ENCODE results near the gene PROB1.

Gene PROB1

DNA sequence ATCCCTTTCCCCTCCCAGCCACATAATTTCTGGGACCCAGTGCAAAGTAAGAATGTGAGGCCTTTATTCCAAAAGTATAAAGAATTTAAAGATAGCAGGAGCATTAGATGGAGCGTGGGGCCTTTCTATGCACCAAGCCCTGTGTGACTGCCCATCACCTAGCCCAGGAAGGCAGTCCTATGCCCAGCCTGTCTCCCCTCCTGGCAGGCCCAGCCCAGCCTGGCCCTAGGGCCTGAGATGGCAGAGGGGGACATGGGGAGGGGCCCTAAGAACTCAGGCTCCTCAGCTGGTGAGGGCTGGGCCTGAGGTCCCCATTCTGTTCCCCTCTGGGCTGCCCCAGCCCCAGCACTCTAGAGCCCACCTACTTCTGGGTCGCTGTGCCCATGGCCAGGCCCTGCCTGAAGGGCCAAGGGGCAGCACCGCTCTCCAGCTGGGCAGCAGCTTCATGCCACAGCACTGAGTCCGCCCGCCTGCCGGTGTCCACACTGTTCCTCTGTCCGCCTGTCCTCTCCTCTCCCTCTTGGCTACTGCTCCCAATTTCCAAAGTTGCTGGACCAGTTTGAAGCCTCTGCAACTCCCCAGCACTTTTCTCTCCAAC, 10.8 kb downstream of the PROB1 start:
- Mint-ChIP-seq H3K27ac (peak overlapping the region; percentile 78), H3K4me1 (peaks cover 42% of the 10 kb centered on the region), H3K9me3 (no peaks in the 10 kb centered on the region), H3K27me3 (no peaks in the 10 kb centered on the region), H3K4me3 (no peak overlapping the region), H3K36me3 (ENCODE audit: low read depth) (peaks cover 2% of the 10 kb centered on the region)
- DNase-seq (no peak), ATAC-seq (no peak)

DNA sequence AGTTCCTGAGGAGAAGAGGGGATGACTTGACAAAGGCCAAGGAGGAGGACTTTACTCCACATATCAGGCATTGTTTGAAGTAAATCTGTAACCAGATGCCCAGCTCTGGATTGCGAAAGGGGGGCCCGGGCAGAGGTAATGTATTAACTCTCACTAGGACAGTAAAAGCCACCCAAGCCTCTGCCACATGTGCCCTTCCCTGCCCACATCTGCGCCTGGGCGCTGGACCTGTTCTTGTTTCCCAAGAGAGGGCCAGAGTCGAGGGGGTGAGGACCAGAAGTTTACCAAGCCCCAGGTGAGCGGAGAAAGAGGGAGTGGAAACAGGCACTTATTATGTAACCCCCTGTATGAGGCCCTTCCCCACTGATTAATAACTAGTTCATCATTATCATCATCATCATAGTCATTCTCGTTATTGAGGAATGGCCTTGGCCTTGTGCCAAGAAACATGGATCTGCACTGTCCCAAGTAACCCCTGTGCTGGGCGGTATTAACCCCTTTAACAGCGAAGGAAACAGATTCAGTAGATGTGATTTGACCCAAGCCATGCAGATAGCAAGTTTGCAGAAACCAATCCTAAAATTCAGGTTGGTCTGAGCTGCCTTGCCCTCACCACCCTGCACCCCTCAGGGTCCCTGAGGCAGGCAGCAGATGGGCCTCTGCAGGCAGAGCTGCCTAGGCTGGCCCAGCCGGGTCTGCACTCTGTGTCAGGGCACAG, 11.5 kb downstream of the PROB1 start, which contains the start of gene SLC23A1:
SLC23A1 (minus strand) TSS at position 23 of the 718 bp plus-strand sequence. CDS start 44 bp downstream, outside the sequence.
- Mint-ChIP-seq H3K9me3 (no peaks in the 10 kb centered on the region), H3K36me3 (ENCODE audit: low read depth) (peaks cover 2% of the 10 kb centered on the region), H3K27ac (no peak within 1 kb of the TSS), H3K4me3 (no peak within 1 kb of the TSS), H3K27me3 (no peaks in the 10 kb centered on the region), H3K4me1 (peaks cover 38% of the 10 kb centered on the region)
- ATAC-seq (no peak), DNase-seq (no peak)

DNA sequence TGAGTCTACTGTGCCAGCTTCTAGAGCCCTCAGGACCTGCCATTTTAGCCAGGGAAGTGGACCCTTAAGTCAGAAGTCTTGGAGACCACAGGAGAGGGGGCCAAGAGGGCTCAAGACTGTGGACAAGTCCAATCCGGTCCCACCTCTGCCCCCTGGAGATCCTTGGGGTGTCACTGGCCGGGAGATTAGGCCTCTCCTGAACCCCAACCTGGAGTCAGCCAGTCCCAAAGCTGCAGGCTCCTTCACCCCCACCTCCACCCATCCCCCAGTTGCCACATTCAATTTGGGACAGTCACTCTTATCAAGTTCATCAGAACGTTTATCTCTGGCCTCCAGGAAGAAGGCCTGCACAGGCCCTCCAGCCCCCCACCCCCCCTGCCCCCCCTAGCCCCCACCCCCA, 12.1 kb downstream of the PROB1 start:
- no peaks in the 10 kb centered on the region for H3K27me3 Mint-ChIP-seq
- no peak for DNase-seq
- ATAC-seq: no peak
- H3K36me3 Mint-ChIP-seq (ENCODE audit: low read depth): peaks cover 2% of the 10 kb centered on the region
- H3K4me3 Mint-ChIP-seq: no peak overlapping the region
- H3K4me1 Mint-ChIP-seq: peaks cover 33% of the 10 kb centered on the region
- no peak overlapping the region for H3K27ac Mint-ChIP-seq
- no peaks in the 10 kb centered on the region for H3K9me3 Mint-ChIP-seq

DNA sequence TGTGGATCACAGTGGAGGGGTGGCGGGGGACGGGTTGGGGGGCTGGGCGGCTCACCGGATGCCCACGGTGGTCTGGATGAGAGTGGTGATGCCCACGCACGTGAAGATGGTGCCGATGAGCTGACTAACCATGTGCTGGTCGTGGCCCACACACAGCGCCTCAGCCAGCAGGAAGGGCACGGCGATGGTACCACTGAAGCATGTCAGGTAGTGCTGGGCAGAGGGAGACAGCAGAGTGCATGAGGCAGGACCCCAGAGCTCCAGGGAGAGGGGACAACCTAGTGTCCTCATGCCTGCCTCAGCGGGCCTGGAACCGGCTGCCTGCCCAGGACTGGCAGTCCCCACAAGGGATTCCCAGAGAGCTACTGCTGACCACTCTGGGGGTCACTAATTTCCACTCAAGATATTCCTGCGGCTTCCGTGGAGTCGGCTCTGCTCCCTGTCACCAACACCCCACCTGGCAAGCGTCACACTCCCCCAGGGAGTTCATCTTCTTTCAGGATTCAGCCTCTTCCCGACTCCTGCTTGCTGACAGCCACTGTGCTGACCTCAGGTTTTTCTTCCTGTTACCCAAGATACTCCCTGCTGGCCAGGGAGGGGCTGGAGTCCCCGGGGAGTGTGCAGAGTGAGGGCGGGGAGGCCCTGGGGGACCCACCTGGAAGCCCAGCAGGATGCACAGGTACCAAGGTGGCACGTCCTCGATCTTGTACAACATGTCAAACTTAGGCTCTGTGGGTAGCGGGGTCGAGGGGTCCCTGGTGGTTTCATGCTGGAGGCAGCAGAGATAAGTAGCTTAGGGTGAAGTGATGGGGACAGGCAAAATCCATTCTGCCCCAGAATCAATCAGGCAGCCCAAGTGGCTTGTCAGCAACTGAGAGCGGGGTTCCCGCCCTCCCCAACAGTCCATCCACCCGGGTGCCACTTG, 12.8 kb downstream of the PROB1 start:
- peaks cover 31% of the 10 kb centered on the region for H3K4me1 Mint-ChIP-seq
- no peaks in the 10 kb centered on the region for H3K27me3 Mint-ChIP-seq
- peaks cover 2% of the 10 kb centered on the region for H3K36me3 Mint-ChIP-seq (ENCODE audit: low read depth)
- H3K4me3 Mint-ChIP-seq: no peak overlapping the region
- no peak for DNase-seq
- H3K27ac Mint-ChIP-seq: no peak overlapping the region
- no peaks in the 10 kb centered on the region for H3K9me3 Mint-ChIP-seq
- no peak for ATAC-seq

DNA sequence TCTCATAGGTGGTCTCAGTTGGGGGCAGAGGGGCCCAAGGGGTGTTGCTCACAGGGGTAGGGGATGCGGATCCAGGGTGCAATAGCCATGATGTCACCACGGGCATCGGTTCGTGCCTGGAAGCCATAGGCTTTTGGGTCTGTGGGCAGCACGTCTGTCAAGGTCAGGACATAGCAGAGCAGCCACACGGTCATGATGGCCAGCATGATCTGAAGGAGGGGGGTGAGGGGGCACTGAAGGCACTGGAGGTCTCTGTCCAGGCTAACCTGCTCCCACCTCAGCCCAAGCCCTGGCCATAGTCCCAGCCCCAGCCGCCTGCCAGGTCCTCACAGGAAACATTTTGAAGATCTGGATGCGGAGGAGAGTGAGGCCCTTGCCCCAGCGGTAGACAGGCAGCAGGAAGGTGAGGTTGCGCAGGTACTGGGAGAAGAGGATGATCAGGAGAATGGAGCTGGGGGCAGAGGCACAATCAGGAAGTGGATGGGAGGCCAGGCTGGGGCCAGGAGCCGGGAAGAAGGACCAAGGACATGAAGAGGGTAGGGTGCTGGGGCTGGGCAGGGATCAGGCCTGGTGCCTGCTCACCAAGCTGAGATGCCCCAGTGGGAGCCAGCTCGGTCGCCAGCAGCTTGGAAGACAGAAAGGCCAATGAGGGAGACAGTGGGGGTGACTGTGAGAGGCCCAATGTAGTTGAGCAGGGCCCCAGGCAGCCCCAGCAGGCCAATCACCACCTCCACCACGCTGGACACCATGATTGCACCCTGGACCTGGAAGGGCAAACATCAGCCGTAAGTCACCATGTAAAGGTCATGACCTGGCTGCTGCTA, 15.1 kb downstream of the PROB1 start:
- Mint-ChIP-seq H3K9me3 (no peaks in the 10 kb centered on the region), H3K4me1 (peaks cover 12% of the 10 kb centered on the region), H3K36me3 (ENCODE audit: low read depth) (no peaks in the 10 kb centered on the region), H3K4me3 (no peak overlapping the region), H3K27me3 (no peaks in the 10 kb centered on the region), H3K27ac (no peak overlapping the region)
- DNase-seq (no peak), ATAC-seq (no peak)

DNA sequence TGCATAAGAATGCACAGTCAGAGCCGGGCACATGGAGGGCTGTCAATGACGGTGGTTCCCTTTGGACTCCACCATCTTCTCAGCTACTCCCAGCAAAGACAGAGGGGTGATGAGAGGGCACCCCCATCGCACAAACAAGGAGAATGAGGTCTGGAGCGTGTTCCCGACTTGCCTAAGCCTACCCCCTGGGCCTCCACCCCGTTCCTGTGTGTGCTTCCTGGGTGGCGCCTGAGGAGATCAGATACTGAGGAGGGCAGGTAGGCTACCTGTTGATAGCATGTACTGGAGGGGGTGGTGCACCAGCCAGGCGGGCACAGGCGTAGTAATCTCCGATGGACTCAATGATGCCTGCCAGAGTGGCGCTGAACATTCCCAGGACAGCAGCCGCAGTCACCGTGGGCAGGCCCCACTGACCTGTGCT, 16.0 kb downstream of the PROB1 start:
- ATAC-seq: no peak
- no peak overlapping the region for H3K27ac Mint-ChIP-seq
- H3K9me3 Mint-ChIP-seq: no peaks in the 10 kb centered on the region
- no peaks in the 10 kb centered on the region for H3K27me3 Mint-ChIP-seq
- no peak overlapping the region for H3K4me3 Mint-ChIP-seq
- no peak for DNase-seq
- H3K4me1 Mint-ChIP-seq: peaks cover 5% of the 10 kb centered on the region
- H3K36me3 Mint-ChIP-seq (ENCODE audit: low read depth): no peaks in the 10 kb centered on the region

DNA sequence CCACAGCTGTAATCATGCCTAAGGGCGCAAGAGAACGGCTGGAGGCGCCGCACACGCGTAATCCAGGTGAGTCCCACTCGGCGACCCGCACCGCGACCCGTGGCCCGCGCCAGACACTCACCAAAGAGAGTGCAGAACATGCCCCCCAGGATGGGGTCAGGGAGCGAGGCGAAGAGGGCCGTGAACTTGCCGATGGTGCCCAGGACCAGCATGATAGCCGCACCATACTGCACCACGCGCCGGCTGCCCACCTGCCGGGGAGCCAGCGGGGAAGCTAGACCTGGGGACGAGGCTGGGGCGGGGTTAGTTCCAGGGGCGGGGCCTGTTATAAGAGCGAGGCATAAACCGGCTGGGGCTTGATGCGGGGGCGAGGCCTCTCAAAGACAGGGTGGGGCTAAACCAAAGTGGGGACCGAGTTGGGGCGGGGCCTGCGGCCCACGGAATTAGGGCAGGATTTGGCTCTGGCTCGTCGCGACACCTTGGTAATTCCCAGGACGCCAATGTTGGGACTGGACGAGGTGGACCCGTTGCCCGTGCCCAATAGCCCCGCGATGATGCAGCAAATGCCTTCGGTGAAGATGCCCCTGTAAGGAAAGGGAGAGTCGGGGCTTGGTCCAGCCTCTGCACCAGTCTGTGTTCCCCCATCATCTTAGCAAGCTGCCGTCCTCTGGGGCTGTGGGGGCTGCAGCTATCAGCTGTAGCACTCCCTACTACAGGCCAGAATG, 16.6 kb downstream of the PROB1 start:
- Mint-ChIP-seq H3K9me3 (no peaks in the 10 kb centered on the region), H3K4me1 (peaks cover 3% of the 10 kb centered on the region), H3K27me3 (no peaks in the 10 kb centered on the region), H3K27ac (no peak overlapping the region), H3K4me3 (no peak overlapping the region), H3K36me3 (ENCODE audit: low read depth) (no peaks in the 10 kb centered on the region)
- ATAC-seq (no peak), DNase-seq (no peak)

DNA sequence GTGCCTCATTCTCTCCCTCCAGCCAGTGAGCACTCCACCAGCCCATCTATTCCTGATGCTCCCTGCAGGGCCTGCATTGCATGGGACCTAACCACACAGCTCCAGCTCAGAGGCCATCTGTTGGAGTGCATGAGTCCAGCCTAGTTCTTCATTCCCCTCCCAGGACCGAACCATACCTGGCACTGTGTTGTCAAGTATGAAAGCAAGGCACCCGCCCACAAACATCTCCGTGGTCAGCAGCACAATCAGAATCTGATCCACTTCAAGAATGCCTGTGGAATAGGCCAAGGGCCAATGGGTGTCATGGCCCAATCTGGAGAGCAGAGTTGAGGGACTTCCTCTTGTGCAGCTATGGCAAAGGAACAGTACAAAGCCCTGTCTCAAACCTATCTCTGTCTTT, 17.7 kb downstream of the PROB1 start:
- Mint-ChIP-seq H3K9me3 (no peaks in the 10 kb centered on the region), H3K27ac (no peak overlapping the region), H3K4me1 (peaks cover 2% of the 10 kb centered on the region), H3K4me3 (no peak overlapping the region), H3K27me3 (no peaks in the 10 kb centered on the region), H3K36me3 (ENCODE audit: low read depth) (no peaks in the 10 kb centered on the region)
- DNase-seq: no peak
- ATAC-seq: peak; percentile 2

DNA sequence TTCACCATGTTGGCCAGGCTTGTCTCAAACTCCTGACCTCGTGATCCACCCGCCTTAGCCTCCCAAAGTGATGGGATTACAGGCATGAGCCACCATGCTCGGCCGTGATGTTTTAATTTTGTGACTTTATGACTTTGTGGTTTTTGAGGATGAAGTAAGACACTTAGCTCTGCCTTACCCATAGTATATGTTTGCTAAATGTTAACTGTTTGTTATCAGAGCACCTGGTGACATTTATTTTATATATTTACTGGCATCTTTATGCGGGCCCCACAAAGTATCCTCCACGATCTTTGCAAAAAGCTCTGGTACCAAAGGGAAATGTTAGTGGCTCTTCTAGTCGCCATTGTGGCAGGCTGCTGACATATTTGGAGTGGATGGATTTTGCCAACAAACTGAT, 18.5 kb downstream of the PROB1 start:
- Mint-ChIP-seq H3K9me3 (no peaks in the 10 kb centered on the region), H3K4me3 (no peak overlapping the region), H3K27me3 (no peaks in the 10 kb centered on the region), H3K4me1 (peaks cover 9% of the 10 kb centered on the region), H3K27ac (no peak overlapping the region), H3K36me3 (ENCODE audit: low read depth) (peaks cover 4% of the 10 kb centered on the region)
- ATAC-seq: no peak
- DNase-seq: no peak

DNA sequence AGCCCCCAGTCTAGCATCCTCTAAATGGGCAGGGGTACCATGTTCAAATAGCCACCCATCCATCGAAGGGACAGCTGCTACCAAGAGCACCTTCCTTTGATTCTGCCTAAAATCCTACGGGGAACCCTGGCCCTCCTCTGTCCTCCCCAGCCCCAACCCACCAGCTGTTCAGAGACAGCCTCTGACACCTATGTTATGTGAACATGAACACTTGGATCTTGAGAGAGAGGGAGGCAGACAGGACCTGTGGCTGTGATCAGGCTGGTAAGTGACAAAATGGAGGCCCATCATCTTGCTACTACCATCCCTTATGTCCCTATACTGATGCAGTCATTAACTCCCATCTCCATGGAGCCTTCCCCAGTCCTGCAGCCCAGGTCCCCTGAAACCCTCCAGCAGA, 20.0 kb downstream of the PROB1 start:
- no peak for ATAC-seq
- peaks cover 4% of the 10 kb centered on the region for H3K36me3 Mint-ChIP-seq (ENCODE audit: low read depth)
- H3K27me3 Mint-ChIP-seq: no peaks in the 10 kb centered on the region
- H3K4me3 Mint-ChIP-seq: no peak overlapping the region
- DNase-seq: no peak
- H3K27ac Mint-ChIP-seq: no peak overlapping the region
- no peaks in the 10 kb centered on the region for H3K9me3 Mint-ChIP-seq
- H3K4me1 Mint-ChIP-seq: peaks cover 12% of the 10 kb centered on the region

DNA sequence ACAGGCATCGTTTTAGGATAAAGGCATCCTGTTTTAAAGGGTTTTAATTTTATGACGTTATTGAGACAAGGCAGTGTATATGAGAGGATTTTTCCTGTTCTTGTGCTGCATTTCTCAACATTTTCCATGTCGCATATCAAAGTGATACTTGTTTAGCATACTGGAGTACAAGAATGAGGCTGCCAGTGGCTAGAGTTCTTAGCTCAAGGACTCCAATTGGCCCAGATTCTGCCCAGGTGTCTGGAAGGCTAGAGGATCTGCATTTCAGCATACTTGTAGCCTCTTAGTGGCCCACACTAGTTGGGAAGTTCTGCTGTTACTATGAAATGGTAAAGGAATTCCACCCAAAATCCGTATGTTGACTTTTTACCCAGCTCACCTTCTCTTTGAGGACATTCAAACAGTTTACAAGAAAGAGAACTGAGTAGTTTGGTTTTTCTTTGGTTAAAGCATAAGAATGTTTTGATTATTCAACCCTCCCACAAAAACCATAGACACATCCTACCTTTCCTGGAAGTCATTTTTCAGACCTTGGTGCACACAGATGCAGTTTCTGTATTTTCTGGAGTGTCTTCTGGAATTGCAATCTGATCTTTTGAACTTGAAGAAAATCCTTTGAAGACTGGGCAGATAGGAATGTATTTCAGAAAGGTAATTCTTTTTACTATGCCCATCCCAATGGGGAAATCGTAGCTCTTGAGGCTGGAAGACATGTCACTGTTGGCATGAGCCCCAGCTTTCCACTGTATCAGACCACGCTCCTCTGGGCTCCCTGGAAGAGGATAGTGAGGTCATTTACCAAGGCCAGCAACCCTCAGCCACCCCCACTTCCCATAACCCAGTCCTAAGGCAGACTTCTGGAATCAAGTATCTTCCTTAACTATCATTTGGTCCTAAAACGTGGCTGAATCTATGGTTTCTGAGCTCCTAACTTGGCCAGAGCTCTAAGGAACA, 23.1 kb downstream of the PROB1 start:
- ATAC-seq: no peak
- Mint-ChIP-seq H3K27ac (peak overlapping the region; percentile 7), H3K27me3 (no peaks in the 10 kb centered on the region), H3K4me3 (no peak overlapping the region), H3K36me3 (ENCODE audit: low read depth) (peaks cover 6% of the 10 kb centered on the region), H3K9me3 (no peaks in the 10 kb centered on the region), H3K4me1 (peaks cover 12% of the 10 kb centered on the region)
- no peak for DNase-seq

DNA sequence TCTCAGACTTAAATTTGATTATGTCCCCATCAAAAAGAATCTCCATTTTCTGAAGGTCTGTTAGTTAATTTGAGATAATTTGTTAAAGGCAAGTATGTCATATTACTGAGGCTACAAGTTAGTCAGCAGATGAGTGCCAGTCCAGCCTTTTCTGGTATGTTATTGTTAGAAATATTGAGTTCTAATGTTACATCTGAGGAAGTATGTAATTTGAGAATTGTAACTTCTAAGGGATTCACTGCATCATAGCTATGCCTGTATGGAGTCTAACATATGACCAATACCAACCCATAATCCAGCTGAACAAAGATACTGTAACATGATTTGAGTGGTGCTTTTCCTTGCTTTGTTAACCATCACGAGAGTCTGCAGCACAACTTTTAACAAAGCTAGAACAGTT, 25.7 kb downstream of the PROB1 start:
- H3K4me3 Mint-ChIP-seq: no peak overlapping the region
- no peaks in the 10 kb centered on the region for H3K27me3 Mint-ChIP-seq
- H3K4me1 Mint-ChIP-seq: peaks cover 12% of the 10 kb centered on the region
- ATAC-seq (no peak), DNase-seq (no peak)
- no peak overlapping the region for H3K27ac Mint-ChIP-seq
- no peaks in the 10 kb centered on the region for H3K9me3 Mint-ChIP-seq
- peaks cover 14% of the 10 kb centered on the region for H3K36me3 Mint-ChIP-seq (ENCODE audit: low read depth)

DNA sequence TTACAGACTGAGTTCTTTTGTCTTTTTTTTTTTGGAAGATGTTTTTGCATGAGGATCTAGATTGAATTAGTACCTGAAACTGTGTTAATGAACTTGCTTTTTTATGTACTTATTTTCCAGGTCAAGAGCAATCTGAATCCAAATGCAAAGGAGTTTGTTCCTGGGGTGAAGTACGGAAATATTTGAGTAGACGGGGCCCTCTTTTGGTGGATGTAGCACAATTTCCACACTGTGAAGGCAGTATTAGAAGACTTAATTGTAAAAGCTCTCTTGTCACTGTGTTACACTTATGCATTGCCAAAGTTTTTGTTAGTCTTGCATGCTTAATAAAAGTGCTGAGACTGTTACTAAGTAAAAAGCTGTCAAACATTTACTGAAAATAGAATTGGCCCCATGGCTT, 26.3 kb downstream of the PROB1 start:
- peaks cover 17% of the 10 kb centered on the region for H3K4me1 Mint-ChIP-seq
- no peaks in the 10 kb centered on the region for H3K27me3 Mint-ChIP-seq
- H3K36me3 Mint-ChIP-seq (ENCODE audit: low read depth): peaks cover 15% of the 10 kb centered on the region
- no peaks in the 10 kb centered on the region for H3K9me3 Mint-ChIP-seq
- ATAC-seq (no peak), DNase-seq (no peak)
- H3K4me3 Mint-ChIP-seq: no peak overlapping the region
- H3K27ac Mint-ChIP-seq: no peak overlapping the region

Data from activated naive CD8-positive, alpha-beta T cell treated with anti-CD3 and anti-CD28 coated beads, Interleukin-2, amount 50 U/mL, for 24 hours (primary cell).